HG03064 (cell line): ENCODE data around the gene DHRS7B.
A peak's percentile ranks its signal among the peaks of the same experiment; 100 is the strongest.
"Not testable (repeated sequence)": the region's sequence is repeated elsewhere in the genome, so short reads cannot be mapped to it uniquely, and the experiment has no call there.

Experiments
- ATAC-seq: cut with Tn5 transposase; IDR thresholded peaks from one replicate; pipeline ENCODE4 v1.9.1; 2021; ENCODE audit warnings: low read depth; ENCODE audit not compliant: unreplicated experiment

Gene DHRS7B, protein sequence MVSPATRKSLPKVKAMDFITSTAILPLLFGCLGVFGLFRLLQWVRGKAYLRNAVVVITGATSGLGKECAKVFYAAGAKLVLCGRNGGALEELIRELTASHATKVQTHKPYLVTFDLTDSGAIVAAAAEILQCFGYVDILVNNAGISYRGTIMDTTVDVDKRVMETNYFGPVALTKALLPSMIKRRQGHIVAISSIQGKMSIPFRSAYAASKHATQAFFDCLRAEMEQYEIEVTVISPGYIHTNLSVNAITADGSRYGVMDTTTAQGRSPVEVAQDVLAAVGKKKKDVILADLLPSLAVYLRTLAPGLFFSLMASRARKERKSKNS

GRCh38 chr17:21126645-21127508 lies at the start of gene DHRS7B:
DHRS7B (plus strand) TSS chr17:21126964; CDS start chr17:21126972, 8 bp downstream.
- ATAC-seq: peak; percentile 94

GRCh38 chr17:21077281-21077680 lies 49.5 kb upstream of the DHRS7B start:
- ATAC-seq: no peak

- no peak for ATAC-seq
These were observed 48.6 kb upstream of the DHRS7B start for GRCh38 chr17:21078016-21078780.

DNA sequence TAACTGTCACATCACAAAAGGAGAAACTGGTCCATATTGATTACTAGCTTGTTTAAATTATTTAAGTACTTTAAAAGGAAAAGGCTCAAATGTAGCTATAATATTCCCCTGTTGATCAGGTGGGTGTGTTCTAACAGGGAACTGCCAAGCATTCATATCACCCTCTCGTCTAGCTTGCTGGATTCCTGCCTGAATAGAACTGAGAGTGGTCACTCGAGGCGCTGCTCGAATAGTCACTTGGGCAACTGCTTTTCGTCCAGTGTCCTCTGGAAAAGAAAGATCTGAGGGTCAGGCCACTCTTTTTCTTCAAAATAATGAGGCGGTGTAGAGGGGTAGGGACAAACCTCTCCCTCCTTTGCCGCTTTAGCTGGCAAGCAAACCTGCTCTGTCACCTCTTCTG lies 47.6 kb upstream of the DHRS7B start:
- no peak for ATAC-seq

DNA sequence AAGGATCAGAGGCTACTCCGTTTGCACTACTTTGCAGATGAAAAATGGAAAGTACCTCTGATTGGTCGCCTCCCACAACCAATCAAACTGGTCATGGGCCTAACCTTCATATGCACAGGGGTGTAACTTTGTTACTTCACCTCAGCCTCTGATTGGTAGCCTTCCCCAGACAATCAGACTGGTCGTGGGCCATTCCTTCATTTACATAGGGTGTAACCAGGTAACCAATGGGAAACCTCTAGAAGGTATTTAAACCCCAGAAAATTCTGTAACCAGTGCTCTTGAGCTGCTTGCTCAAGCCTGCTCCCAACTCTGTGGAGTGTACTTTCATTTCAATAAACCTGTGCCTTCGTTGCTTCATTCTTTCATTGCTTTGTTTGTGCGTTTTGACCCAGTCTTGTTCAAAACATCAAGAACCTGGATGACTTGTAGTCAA lies 44.7 kb upstream of the DHRS7B start:
- no peak for ATAC-seq

- not testable (repeated sequence) for ATAC-seq
These were observed 41.5 kb upstream of the DHRS7B start for GRCh38 chr17:21085280-21085679.

DNA sequence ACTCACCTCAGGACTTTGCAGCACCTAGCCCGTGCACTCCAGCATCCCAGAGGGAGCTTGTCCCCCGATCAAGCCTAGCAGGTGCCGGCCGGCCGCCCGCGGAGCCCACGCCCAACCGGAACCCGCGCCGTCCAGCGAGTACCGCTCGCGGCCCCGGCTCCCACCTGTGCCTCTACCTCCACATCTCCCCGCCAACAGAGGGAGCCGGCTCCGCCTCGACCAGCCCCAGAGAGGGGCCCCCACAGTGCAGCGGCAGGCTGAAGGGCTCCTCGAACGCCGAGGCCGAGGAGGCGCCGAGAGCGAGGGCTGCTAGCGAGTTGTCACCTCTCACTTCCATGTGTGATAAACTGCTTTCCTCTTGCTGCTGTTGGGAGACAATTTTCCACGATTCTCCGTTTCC lies 41.1 kb upstream of the DHRS7B start:
- no peak for ATAC-seq

DNA sequence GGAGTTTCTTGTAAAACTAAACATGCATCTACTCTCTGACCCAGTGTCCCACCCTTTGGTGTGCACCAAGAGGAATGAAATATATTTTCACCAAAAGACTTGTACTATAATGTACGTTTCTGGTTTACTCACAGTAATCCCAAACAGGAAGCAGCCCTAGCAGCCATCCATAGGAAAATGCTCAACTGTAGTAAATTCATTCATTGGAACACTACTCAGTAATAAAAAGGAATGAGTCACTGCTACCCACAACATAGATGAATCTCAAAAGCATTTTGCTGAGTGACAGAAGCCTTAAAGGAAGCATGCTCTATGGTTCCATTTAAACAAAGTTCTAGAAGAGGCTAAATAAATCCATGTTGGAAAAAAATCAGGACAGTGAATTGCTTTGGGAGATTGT lies 37.6 kb upstream of the DHRS7B start:
- no peak for ATAC-seq

GRCh38 chr17:21089933-21090901 lies 36.5 kb upstream of the DHRS7B start:
- ATAC-seq: no peak

DNA sequence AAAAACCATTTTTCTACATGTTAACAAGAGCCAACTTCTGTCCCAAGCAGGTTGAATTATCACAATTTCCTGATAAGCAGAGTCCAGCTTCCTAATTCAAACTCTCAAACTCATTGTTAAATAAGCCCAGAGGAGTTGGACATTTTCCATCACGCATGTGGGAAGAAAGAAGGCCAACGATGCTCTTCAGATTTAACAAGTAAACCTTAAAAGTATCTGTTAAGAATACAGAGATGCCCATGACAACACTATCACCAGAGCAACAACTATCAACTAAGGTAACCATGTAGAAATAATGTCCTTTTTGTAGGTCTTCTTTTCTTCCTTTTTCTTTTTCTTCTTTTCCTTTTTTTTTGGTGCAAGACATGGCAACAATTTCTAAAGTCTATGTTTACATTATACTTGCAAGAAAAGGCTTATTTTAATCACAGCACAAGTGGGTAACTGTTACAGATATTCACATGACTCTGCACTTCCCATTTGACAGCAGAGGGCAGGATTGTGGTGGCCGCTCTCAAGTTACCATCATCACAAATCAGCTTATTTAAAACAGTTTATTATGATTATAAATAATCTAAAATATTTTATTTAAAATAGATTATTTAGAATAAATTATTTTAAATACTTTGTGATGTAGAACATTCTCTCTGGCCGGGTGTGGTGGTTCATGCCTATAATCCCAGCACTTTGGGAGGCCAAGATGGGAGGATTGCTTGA lies 35.7 kb upstream of the DHRS7B start:
- no peak for ATAC-seq

DNA sequence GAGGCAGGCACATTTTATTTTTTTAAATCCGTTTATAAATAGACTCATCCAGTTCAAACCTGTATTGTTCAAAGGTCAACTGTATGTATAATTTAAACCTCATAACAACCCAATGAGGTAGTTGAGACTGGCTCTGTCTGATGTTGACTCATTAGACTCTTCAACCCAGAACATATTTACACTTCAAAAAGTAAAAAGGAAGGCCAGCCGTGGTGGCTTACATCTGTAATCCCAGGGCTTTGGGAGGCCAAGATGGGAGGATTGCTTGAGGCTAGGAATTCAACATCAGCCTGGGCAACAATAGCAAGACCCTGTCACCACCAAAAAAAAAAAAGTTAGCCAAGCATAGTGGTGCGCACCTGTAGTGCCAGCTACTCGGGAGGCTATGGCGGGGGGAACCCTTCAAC lies 32.5 kb upstream of the DHRS7B start:
- no peak for ATAC-seq

GRCh38 chr17:21095735-21096134 lies 31.0 kb upstream of the DHRS7B start:
- ATAC-seq: no peak

GRCh38 chr17:21096874-21097273 lies 29.9 kb upstream of the DHRS7B start:
- no peak for ATAC-seq

DNA sequence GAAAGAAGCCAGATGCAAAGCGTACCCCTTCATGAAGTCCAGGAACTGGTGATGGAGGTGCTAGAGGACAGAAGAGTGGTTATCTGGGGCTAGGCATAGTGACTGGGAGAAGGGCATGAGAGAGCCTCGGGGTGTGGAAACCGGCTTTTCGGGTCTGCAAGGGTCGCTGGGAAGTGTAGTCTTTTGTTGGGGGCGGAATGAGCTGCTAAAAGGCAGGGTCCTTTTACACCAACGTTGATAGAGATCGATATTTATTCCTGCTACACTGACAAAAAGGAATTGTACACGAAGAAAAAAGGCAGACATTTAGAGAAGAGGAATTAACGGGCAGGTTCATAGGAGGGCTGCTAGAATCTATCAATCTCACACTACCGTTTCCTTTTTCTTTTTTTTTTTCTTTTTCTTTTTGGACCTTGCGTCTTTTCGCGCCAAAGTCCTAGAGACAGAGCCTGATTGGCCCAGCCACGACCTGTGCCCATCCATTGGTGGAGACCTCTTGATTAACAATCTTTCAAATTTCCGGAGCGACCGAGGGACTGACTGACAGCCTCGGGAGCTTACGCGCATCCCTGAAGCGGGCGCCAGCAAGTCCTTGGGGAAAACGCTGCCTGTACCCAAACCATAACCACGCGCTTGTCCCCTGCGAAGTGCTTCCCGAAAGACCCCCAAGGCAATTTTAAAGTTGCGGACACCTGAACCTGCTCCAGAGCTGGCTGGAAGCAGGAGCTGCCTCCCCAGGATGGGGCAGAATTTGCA lies 27.7 kb upstream of the DHRS7B start:
- peak; percentile 91 for ATAC-seq

- no peak for ATAC-seq
These were observed 26.1 kb upstream of the DHRS7B start for GRCh38 chr17:21100636-21101035.

DNA sequence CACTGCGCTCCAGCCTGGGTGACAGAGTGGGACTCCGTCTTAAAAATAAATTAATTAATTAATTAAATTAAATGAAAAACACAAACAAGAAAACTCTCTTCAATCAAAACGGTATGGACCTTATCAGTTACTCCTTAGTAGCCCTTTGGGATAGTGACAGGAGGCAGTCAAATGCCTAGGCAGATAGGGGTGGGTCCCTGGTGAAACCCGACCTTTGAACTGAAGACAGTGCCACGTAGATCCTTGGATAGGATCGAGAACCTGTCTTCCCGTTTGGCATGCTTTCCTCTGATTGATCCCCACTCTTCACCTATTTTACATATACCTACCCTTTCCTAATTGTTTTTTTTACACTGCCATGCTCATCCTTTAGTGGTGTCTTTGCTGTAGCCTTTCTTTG lies 22.2 kb upstream of the DHRS7B start:
- ATAC-seq: no peak

DNA sequence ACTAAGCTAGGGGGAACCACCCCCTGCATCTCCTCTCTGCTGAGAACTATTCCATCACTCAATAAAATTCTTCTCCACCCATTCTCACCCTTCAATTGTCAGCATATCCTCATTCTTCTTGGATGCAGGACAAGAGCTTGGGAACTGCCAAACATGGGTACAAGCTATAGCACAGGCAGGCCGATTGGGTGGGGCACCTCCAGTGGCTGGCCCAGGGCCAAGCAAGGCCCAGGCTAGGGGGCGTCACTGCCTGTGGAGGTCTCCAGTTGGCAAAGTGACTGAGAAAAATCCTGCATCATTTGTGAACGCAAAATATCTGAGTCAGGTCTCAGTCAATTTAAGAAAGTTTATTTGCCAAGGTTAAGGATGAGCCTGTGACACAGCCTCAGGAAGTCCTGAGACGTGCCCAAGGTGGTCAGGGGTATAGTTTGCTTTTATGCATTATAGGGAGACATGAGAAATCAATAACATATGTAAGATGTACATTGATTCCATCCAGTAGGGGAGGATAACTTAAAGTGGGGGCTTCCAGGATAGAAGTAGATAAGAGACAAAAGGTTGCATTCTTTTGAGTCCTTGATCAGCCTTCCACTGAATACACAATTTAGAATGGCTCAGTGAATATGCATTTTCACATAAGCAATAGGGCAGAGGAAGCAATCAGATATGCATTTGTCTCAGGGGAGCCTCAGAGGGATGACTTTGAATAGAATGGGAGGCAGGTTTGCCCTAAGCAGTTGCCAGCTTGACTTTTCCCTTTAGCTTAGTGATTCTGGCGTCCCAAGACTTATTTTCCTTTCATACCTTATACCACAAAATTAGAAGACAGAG lies 21.5 kb upstream of the DHRS7B start:
- no peak for ATAC-seq

DNA sequence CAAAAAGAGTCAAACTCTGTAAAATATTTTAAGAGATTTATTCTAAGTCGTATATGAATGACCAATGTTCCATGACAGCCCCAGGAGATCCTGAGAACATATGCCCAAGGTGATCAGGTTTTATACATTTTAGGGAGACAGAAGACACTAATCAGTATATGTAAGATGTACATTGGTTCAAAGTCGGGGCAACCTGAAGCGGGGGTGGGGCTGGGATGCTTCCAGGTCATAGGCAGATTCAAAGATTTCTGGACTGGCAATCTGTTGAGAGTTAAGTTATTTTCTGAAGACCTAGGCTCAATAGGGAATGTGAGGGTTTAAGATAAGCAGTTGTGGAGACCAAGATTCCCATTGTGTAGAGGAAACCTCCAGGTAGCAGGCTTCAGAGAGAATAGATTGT lies 20.4 kb upstream of the DHRS7B start:
- no peak for ATAC-seq
